OCI-LY1 (cell line): ENCODE results near the gene SDR39U1.

Experiments
- H2AFZ ChIP-seq: fragments of 200-600 bp; sonication (generic), shearing (Covaris generic); 2 replicates; pipeline ENCODE4 v1.6.0; 2014; ENCODE audit warnings: antibody characterized with exemption, mild to moderate bottlenecking, low read length
- H3F3A ChIP-seq: fragments of 200-600 bp; sonication (generic), shearing (Covaris generic); 2 replicates; pipeline ENCODE4 v1.6.0; 2014; ENCODE audit warnings: mild to moderate bottlenecking, antibody characterized with exemption, low read length, moderate library complexity; ENCODE audit not compliant: insufficient read depth
- H3K27ac ChIP-seq: fragments of 200-600 bp; sonication (generic); 2 replicates; pipeline ENCODE4 v1.5.1; 2014; ENCODE audit warnings: low read length, mixed run types, mild to moderate bottlenecking, low read depth; ENCODE audit not compliant: poor library complexity, severe bottlenecking
- H3K27me3 ChIP-seq: fragments of 200-600 bp; sonication (generic); 2 replicates; pipeline ENCODE4 v1.6.0; 2014; ENCODE audit warnings: antibody characterized with exemption, mild to moderate bottlenecking, low read length, moderate library complexity; ENCODE audit not compliant: insufficient read depth
- H3K36me3 ChIP-seq: fragments of 200-600 bp; sonication (generic); 2 replicates; pipeline ENCODE4 v1.6.1; 2014; ENCODE audit warnings: mild to moderate bottlenecking, antibody characterized with exemption, low read length, moderate library complexity, mixed read lengths; ENCODE audit not compliant: insufficient read depth
- H3K4me1 ChIP-seq: fragments of 200-600 bp; sonication (generic); 2 replicates; pipeline ENCODE4 v1.5.1; 2014; ENCODE audit warnings: mild to moderate bottlenecking, low read length, moderate library complexity; ENCODE audit not compliant: insufficient read depth, severe bottlenecking
- H3K4me2 ChIP-seq: fragments of 200-600 bp; sonication (generic), shearing (Covaris generic); 2 replicates; pipeline ENCODE4 v1.6.1; 2014; ENCODE audit warnings: low read length
- H3K4me3 ChIP-seq: fragments of 200-600 bp; sonication (generic); 2 replicates; pipeline ENCODE4 v1.5.1; 2014; ENCODE audit warnings: low read length, low read depth, mild to moderate bottlenecking, mixed read lengths; ENCODE audit not compliant: poor library complexity, severe bottlenecking
- H3K79me2 ChIP-seq: fragments of 200-600 bp; shearing (Covaris generic); 2 replicates; pipeline ENCODE4 v1.6.1; 2016; ENCODE audit warnings: mixed run types, low read length, mixed read lengths; ENCODE audit not compliant: insufficient read depth
- H3K9ac ChIP-seq: fragments of 200-600 bp; sonication (generic), shearing (Covaris generic); 2 replicates; pipeline ENCODE4 v1.6.1; 2014; ENCODE audit warnings: mild to moderate bottlenecking, low read length, mixed read lengths
- H3K9me2 ChIP-seq: fragments of 200-600 bp; sonication (generic), shearing (Covaris generic); 2 replicates; pipeline ENCODE4 v1.6.1; 2014; ENCODE audit warnings: low read depth, mild to moderate bottlenecking, low read length, mixed read lengths
- H3K9me3 ChIP-seq: fragments of 200-600 bp; shearing (Covaris generic); 2 replicates; pipeline ENCODE4 v1.6.1; 2014; ENCODE audit warnings: low read length, mixed read lengths
- H4K20me1 ChIP-seq: fragments of 200-600 bp; sonication (generic), shearing (Covaris generic); 2 replicates; pipeline ENCODE4 v1.6.0; 2016; ENCODE audit warnings: mild to moderate bottlenecking, low read length; ENCODE audit not compliant: insufficient read depth
- EZH2 ChIP-seq: fragments of 200-600 bp; sonication (generic), shearing (Covaris generic); IDR thresholded peaks from 2 replicates; pipeline ENCODE4 v1.8.0; 2017; ENCODE audit warnings: borderline replicate concordance, mixed run types, mild to moderate bottlenecking, antibody characterized with exemption, low read length, moderate library complexity, mixed read lengths
- TF ChIP-seq, protein P1 (sequence below): fragments of 200-600 bp; sonication (generic), shearing (Covaris generic); IDR thresholded peaks from 2 replicates; pipeline ENCODE4 v1.5.1; 2017; ENCODE audit warnings: mild to moderate bottlenecking, antibody characterized with exemption, low read length, moderate library complexity, mixed read lengths

SDR39U1 gene

DNA sequence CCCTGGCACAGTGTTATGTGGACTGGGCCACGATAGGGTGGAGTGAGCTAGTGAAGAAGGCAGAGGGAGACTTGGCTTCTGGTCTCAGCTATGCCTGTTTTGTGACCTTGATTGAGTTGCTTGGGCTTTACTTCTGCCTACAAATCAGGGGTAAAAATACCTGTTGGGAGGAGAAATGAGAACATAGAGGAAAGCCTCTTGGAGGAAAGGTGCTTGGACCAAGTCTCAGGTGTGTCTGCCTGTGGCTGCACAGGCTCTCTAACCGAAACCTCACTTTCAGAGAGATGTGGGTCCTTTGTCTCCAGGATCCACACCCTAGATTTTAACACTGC lies 4.9 kb downstream of the SDR39U1 start:
- Histone ChIP-seq H3K4me2 (no peak overlapping the region), H3K79me2 (0 out of 2 replicates have a peak, but pooled peaks cover 6% of the 10 kb centered on the region), H3K4me1 (peaks cover 37% of the 10 kb centered on the region), H3K36me3 (peaks cover 75% of the 10 kb centered on the region), H4K20me1 (no peaks in the 10 kb centered on the region), H3K9me2 (no peaks in the 10 kb centered on the region), H2AFZ (no peak overlapping the region), H3K4me3 (no peak overlapping the region), H3F3A (no peaks in the 10 kb centered on the region; the same call in 1 of the 2 replicates), H3K9ac (no peak overlapping the region; the same call in 1 of the 2 replicates), H3K27ac (peak overlapping the region; percentile 62), H3K9me3 (no peaks in the 10 kb centered on the region), H3K27me3 (no peaks in the 10 kb centered on the region)
- TF ChIP-seq, protein P1, sequence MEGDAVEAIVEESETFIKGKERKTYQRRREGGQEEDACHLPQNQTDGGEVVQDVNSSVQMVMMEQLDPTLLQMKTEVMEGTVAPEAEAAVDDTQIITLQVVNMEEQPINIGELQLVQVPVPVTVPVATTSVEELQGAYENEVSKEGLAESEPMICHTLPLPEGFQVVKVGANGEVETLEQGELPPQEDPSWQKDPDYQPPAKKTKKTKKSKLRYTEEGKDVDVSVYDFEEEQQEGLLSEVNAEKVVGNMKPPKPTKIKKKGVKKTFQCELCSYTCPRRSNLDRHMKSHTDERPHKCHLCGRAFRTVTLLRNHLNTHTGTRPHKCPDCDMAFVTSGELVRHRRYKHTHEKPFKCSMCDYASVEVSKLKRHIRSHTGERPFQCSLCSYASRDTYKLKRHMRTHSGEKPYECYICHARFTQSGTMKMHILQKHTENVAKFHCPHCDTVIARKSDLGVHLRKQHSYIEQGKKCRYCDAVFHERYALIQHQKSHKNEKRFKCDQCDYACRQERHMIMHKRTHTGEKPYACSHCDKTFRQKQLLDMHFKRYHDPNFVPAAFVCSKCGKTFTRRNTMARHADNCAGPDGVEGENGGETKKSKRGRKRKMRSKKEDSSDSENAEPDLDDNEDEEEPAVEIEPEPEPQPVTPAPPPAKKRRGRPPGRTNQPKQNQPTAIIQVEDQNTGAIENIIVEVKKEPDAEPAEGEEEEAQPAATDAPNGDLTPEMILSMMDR: no peak
- no peak for TF ChIP-seq EZH2

DNA sequence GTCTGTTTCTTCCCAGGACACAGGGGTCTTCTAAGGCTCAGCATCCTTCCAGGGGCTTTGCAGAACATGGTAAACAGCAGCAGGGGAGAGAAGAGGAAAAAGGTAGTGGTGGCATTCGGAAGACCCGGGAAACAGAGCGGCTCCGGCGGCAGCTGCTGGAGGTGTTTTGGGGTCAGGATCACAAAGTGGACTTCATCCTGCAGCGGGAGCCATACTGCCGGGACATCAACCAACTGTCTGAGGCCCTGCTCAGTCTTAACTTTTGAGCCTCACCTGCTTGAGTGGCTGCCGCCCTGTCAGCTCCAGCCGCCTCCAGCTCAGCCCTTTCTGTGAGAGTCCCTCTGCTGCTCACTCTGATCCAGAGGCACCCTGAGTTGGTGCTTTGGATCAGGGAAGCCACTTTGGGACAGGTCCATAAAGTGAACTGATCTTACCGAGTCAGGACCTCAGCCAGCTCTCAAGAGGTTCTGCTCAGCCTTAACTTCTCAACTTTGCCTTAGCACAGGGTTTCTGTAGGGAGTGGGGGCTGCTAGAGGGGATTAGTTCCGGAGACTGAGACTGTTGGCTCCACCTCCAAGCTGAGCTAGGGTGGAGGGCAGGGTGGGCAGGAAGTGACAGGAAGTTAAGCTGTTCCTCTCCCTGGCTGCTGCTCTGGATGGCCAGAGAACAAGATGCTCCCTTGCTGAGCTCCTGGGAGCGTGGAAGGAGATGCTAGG lies 5.4 kb downstream of the SDR39U1 start:
- no peaks in the 10 kb centered on the region for H3K9me3 ChIP-seq
- H3K9ac ChIP-seq: no peak overlapping the region; the same call in 1 of the 2 replicates
- no peak overlapping the region for H2AFZ ChIP-seq
- H4K20me1 ChIP-seq: no peaks in the 10 kb centered on the region
- no peaks in the 10 kb centered on the region for H3K9me2 ChIP-seq
- no peak overlapping the region for H3K4me3 ChIP-seq
- H3F3A ChIP-seq: no peaks in the 10 kb centered on the region; the same call in 1 of the 2 replicates
- peaks cover 81% of the 10 kb centered on the region for H3K36me3 ChIP-seq
- 0 out of 2 replicates have a peak, but pooled peaks cover 6% of the 10 kb centered on the region for H3K79me2 ChIP-seq
- H3K27ac ChIP-seq: peak overlapping the region; percentile 62
- no peak overlapping the region for H3K4me2 ChIP-seq
- TF ChIP-seq, protein P1: no peak; the same call in 1 of the 2 replicates
- no peak for TF ChIP-seq EZH2
- peaks cover 40% of the 10 kb centered on the region for H3K4me1 ChIP-seq
- no peaks in the 10 kb centered on the region for H3K27me3 ChIP-seq

DNA sequence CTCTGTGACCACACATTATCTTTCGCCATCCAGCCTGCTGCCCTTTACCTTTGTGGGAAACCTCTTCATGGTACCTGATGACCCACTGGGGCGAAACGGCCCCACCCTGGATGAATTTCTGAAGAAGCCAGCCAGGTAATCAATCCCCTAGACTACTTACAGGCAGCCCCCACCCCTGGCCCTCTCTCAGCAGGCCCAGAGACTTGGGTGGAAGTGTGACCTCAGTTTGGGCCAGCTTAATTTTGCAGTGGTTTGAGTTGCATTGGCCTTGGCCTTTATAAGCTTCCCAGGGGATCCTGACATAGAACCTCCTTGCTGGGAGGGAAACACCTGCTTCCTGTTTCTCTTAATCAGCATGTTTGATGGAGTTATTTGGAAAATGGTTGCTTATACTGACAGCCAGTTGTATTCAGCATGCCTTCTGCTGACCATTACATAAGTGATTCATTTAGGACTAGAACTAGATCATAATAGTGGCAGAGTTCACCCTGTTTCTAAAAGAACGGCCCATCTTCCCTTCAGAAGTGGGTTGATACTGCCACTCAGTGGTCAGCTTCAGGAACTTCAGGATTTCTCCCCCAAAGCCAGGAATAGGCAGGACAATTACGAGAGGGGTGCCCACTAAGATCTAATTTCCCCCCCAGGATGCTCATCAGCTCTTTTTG lies 6.1 kb downstream of the SDR39U1 start:
- Histone ChIP-seq H3K4me1 (peaks cover 42% of the 10 kb centered on the region), H3K4me2 (no peak overlapping the region), H3K4me3 (no peak overlapping the region), H3K9me3 (no peaks in the 10 kb centered on the region), H2AFZ (no peak overlapping the region), H3K9ac (no peak overlapping the region), H3K79me2 (0 out of 2 replicates have a peak, but pooled peaks cover 2% of the 10 kb centered on the region), H3K27ac (no peak overlapping the region), H3K9me2 (no peaks in the 10 kb centered on the region), H3K36me3 (peaks cover 82% of the 10 kb centered on the region), H3K27me3 (no peaks in the 10 kb centered on the region), H3F3A (no peaks in the 10 kb centered on the region; the same call in 1 of the 2 replicates), H4K20me1 (no peaks in the 10 kb centered on the region)
- TF ChIP-seq, protein P1: peak; percentile 81
- TF ChIP-seq EZH2: no peak
